ENCODE data around the gene ALX1. TPM values are rescaled to one million over a fixed set of nuclear protein-coding genes. Genes with fewer than 3 reads are reported as not detected.

The ALX1 gene
- total RNA-seq, 1 donor from 2014 or later, result not detected

GRCh38 chr12:85266356-85266755 is 13.7 kb upstream of the ALX1 start:
- H3K4me3 ChIP-seq (ENCODE audit: low read depth, low read length), result no peak overlapping the region
- DNase-seq (ENCODE audit: low read depth), result no peak
- TF ChIP-seq CTCF (conservative IDR thresholded peaks at IDR 0.05; ENCODE audit: low read depth, low read length), result no peak

GRCh38 chr12:85273381-85274314 is 6.4 kb upstream of the ALX1 start:
- no peak for TF ChIP-seq CTCF (conservative IDR thresholded peaks at IDR 0.05; ENCODE audit: low read depth, low read length)
- DNase-seq (ENCODE audit: low read depth), result no peak
- no peak overlapping the region for H3K4me3 ChIP-seq (ENCODE audit: low read depth, low read length)

- TF ChIP-seq CTCF (conservative IDR thresholded peaks at IDR 0.05; ENCODE audit: low read depth, low read length), result no peak
- no peak for DNase-seq (ENCODE audit: low read depth)
- no peak overlapping the region for H3K4me3 ChIP-seq (ENCODE audit: low read depth, low read length)
Observed at GRCh38 chr12:85274315-85274651, 5.7 kb upstream of the ALX1 start.

GRCh38 chr12:85275374-85275773 is 4.6 kb upstream of the ALX1 start:
- DNase-seq (ENCODE audit: low read depth), result no peak
- no peak for TF ChIP-seq CTCF (conservative IDR thresholded peaks at IDR 0.05; ENCODE audit: low read depth, low read length)
- no peak overlapping the region for H3K4me3 ChIP-seq (ENCODE audit: low read depth, low read length)

GRCh38 chr12:85277191-85277590 is 2.8 kb upstream of the ALX1 start:
- TF ChIP-seq CTCF (conservative IDR thresholded peaks at IDR 0.05; ENCODE audit: low read depth, low read length), result no peak
- no peak for DNase-seq (ENCODE audit: low read depth)
- H3K4me3 ChIP-seq (ENCODE audit: low read depth, low read length), result no peak overlapping the region

GRCh38 chr12:85277900-85278597 is 2.0 kb upstream of the ALX1 start:
- H3K4me3 ChIP-seq (ENCODE audit: low read depth, low read length), result no peak overlapping the region
- DNase-seq (ENCODE audit: low read depth), result no peak
- TF ChIP-seq CTCF (conservative IDR thresholded peaks at IDR 0.05; ENCODE audit: low read depth, low read length), result no peak

Measured in epithelial cell of proximal tubule (primary cell).